D341Med (cell line): Measurements from ENCODE around the gene HRH4.
A peak's percentile ranks its signal among the peaks of the same experiment; 100 is the strongest.

ENCODE experiments used
- DNase-seq: peaks from one replicate; pipeline ENCODE4 v3.0.0; 2012; ENCODE audit warnings: low spot score

Gene HRH4

GRCh38 chr18:24509435-24509834, 49.0 kb downstream of the HRH4 start:
- no peak for DNase-seq

DNA sequence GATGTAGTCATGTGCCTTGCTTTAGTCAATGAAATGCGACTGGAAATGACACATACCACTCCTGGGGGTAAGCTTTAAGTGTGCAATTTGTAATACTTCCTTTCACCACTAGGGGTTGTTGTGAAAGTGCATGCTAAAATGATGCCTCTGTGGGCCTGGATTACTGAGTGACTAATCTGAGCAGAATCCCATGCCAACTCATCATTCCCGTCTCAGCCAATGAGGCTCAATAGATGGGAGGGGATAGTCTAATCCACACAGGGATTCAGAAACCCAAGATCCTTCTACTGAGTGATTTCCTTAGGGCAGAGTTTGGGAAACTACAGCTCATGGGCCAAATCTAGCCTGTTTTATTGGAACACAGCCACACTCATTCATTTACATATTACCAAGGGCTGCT, 54.0 kb downstream of the HRH4 start:
- DNase-seq = peak; percentile 72

- DNase-seq = no peak
Measured at GRCh38 chr18:24515721-24516120, 55.3 kb downstream of the HRH4 start.

- no peak for DNase-seq
Measured at GRCh38 chr18:24516261-24516660, 55.8 kb downstream of the HRH4 start.

DNA sequence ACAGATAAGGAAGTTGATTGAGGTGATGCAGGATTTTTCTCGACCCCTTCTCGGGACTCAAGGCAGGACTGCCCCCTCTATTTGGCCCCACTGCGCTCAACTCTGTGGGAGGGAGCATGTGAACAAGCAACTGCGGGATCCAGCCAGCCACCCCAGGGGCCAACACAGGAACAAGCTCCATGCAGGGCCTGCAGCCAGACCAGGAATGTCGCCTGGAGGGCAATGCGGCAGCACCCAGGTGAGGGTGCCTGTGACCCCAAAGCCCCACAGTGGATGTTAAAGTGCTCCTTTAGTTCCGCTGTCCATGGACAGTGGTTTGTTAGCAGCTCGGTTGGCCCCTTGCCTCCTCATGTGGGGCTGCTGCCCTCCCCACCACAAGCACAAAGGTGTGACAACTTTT, 57.1 kb downstream of the HRH4 start:
- no peak for DNase-seq

GRCh38 chr18:24518596-24518995, 58.2 kb downstream of the HRH4 start:
- DNase-seq = no peak
